ENCODE results near the gene ABL1.
"Not testable (repeated sequence)": the region's sequence is repeated elsewhere in the genome, so short reads cannot be mapped to it uniquely, and the experiment has no call there.

Gene ABL1

GRCh38 chr9:130834371-130835336, at the start of gene ABL1:
ABL1 (plus strand) TSS chr9:130835254; CDS start chr9:130835447, 193 bp downstream.
- DNase-seq: peak; percentile 48

- no peak for DNase-seq
Measured at GRCh38 chr9:130785940-130786508, 49.0 kb upstream of the ABL1 start.

GRCh38 chr9:130786526-130786925, 48.5 kb upstream of the ABL1 start:
- DNase-seq: no peak

- DNase-seq: no peak
Measured at GRCh38 chr9:130789747-130790672, 45.0 kb upstream of the ABL1 start.

GRCh38 chr9:130791303-130791894, 43.7 kb upstream of the ABL1 start:
- no peak for DNase-seq

GRCh38 chr9:130793589-130793988, 41.5 kb upstream of the ABL1 start:
- no peak for DNase-seq

- DNase-seq: not testable (repeated sequence)
Measured at GRCh38 chr9:130794021-130794420, 41.0 kb upstream of the ABL1 start.

GRCh38 chr9:130794423-130794822, 40.6 kb upstream of the ABL1 start:
- not testable (repeated sequence) for DNase-seq

- DNase-seq: no peak
Measured at GRCh38 chr9:130794923-130795495, 40.0 kb upstream of the ABL1 start.

- not testable (repeated sequence) for DNase-seq
Measured at GRCh38 chr9:130803116-130803515, 31.9 kb upstream of the ABL1 start.

- DNase-seq: no peak
Measured at GRCh38 chr9:130805510-130806326, 29.3 kb upstream of the ABL1 start.

GRCh38 chr9:130806327-130806716, 28.7 kb upstream of the ABL1 start:
- DNase-seq: no peak

GRCh38 chr9:130810609-130811136, 24.4 kb upstream of the ABL1 start:
- DNase-seq: no peak

- DNase-seq: no peak
Measured at GRCh38 chr9:130815242-130815808, 19.7 kb upstream of the ABL1 start.

GRCh38 chr9:130817914-130818313, 17.1 kb upstream of the ABL1 start:
- no peak for DNase-seq

GRCh38 chr9:130820135-130820738, 14.8 kb upstream of the ABL1 start:
- DNase-seq: no peak

GRCh38 chr9:130823435-130823834, 11.6 kb upstream of the ABL1 start:
- no peak for DNase-seq

GRCh38 chr9:130824079-130824478, 11.0 kb upstream of the ABL1 start:
- DNase-seq: no peak

GRCh38 chr9:130824643-130825350, 10.3 kb upstream of the ABL1 start:
- DNase-seq: no peak

GRCh38 chr9:130825351-130825651, 9.8 kb upstream of the ABL1 start:
- DNase-seq: no peak

Measured in activated CD4-positive, alpha-beta T cell treated with anti-CD3 and anti-CD28 coated beads, Interleukin-2, amount 50 U/mL, for 1 hour (primary cell).